OCI-LY7 (cell line): Measurements from ENCODE around the gene INAVA. TPM values are rescaled to one million over a fixed set of nuclear protein-coding genes. Genes with fewer than 3 reads are reported as not detected.

Experiments used
- BruUV-seq: library from RNA; stranded (reverse); fragments of 400-500 nt; replicated peaks from 2 replicates; lab custom pipeline; 2021; lab: Mats Ljungman, UMichigan
- CTCF ChIA-PET: fragments of 300-600 bp; sonication (Branson Sonifier 250); formaldehyde crosslinking; loops from one replicate; lab custom pipeline; 2022; ENCODE audit warnings: antibody characterized with exemption; ENCODE audit not compliant: unreplicated experiment; lab: Charles Lee
- POLR2A ChIA-PET: fragments of 300-600 bp; sonication (Branson Sonifier 250); formaldehyde crosslinking; loops from one replicate; lab custom pipeline; 2022; ENCODE audit warnings: antibody characterized with exemption; lab: Charles Lee
- DNase-seq: peaks from one replicate; pipeline ENCODE4 v3.0.0-alpha.2; 2015; ENCODE audit warnings: low spot score
- H2AFZ ChIP-seq: fragments of 200-600 bp; sonication (generic), shearing (Covaris generic); 2 replicates; pipeline ENCODE4 v1.6.1; 2014; ENCODE audit warnings: mild to moderate bottlenecking, antibody characterized with exemption, low read length, moderate library complexity
- H3K27ac ChIP-seq: fragments of 200-600 bp; sonication (generic); 2 replicates; pipeline ENCODE4 v1.5.1; 2014; ENCODE audit warnings: mixed run types, low read depth, mild to moderate bottlenecking, moderate library complexity, low read length, inconsistent platforms; ENCODE audit not compliant: poor library complexity, severe bottlenecking
- H3K36me3 ChIP-seq: fragments of 200-600 bp; sonication (generic); 2 replicates; pipeline ENCODE4 v1.6.1; 2014; ENCODE audit warnings: mild to moderate bottlenecking, antibody characterized with exemption, low read length, moderate library complexity, mixed read lengths; ENCODE audit not compliant: insufficient read depth
- H3K4me1 ChIP-seq: fragments of 200-600 bp; sonication (generic); 2 replicates; pipeline ENCODE4 v1.5.1; 2014; ENCODE audit warnings: mild to moderate bottlenecking, low read length; ENCODE audit not compliant: insufficient read depth, poor library complexity, severe bottlenecking
- H3K4me2 ChIP-seq: fragments of 200-600 bp; sonication (generic); 2 replicates; pipeline ENCODE4 v1.6.1; 2014; ENCODE audit warnings: mild to moderate bottlenecking, low read length
- H3K4me3 ChIP-seq: fragments of 200-600 bp; sonication (generic); 2 replicates; pipeline ENCODE4 v1.5.1; 2014; ENCODE audit warnings: mild to moderate bottlenecking, low read depth, low read length; ENCODE audit not compliant: poor library complexity, severe bottlenecking
- H3K79me2 ChIP-seq: fragments of 200-600 bp; sonication (generic); 2 replicates; pipeline ENCODE4 v1.6.1; 2016; ENCODE audit warnings: low read depth, mild to moderate bottlenecking, low read length, moderate library complexity, mixed read lengths; ENCODE audit not compliant: insufficient read depth
- H3K9me2 ChIP-seq: fragments of 200-600 bp; sonication (generic); 2 replicates; pipeline ENCODE4 v1.6.1; 2016; ENCODE audit warnings: mild to moderate bottlenecking, low read length, mixed read lengths; ENCODE audit not compliant: insufficient read depth
- H3K9me3 ChIP-seq: fragments of 200-600 bp; sonication (generic); 2 replicates; pipeline ENCODE4 v1.6.1; 2014; ENCODE audit warnings: mild to moderate bottlenecking, mixed run types, low read length, mixed read lengths
- H4K20me1 ChIP-seq: fragments of 200-600 bp; sonication (generic); 2 replicates; pipeline ENCODE4 v1.6.1; 2014; ENCODE audit warnings: mild to moderate bottlenecking, antibody characterized with exemption, low read length, moderate library complexity, mixed read lengths; ENCODE audit not compliant: insufficient read depth
- CTCF ChIP-seq: fragments of 200-600 bp; sonication (generic); conservative IDR thresholded peaks from 2 replicates; pipeline ENCODE4 v1.5.1; 2014; ENCODE audit warnings: mild to moderate bottlenecking, antibody characterized with exemption, low read length, moderate library complexity, mixed read lengths
- EZH2phosphoT487 ChIP-seq: fragments of 200-600 bp; sonication (generic); IDR thresholded peaks from 2 replicates; pipeline ENCODE4 v1.6.1; 2018; ENCODE audit warnings: low read depth, borderline replicate concordance, mild to moderate bottlenecking, mixed run types, antibody characterized with exemption, low read length, moderate library complexity, mixed read lengths
- intact Hi-C: fragments of 100-400 bp; cut with micrococcal nuclease; formaldehyde crosslinking; loops from one replicate; pipeline ENCODE4 v1.10.0; 2022; ENCODE audit not compliant: unreplicated experiment
- total RNA-seq, 2 experiments: library from RNA; depleted of rRNA in 1 of 2; stranded (reverse); fragments of >200 nt in 1 of 2; shearing (Covaris generic) in 1 of 2; gene quantifications; 2 replicates each; pipeline ENCODE4 v1.2.3, GENCODE V29; 2014 to 2022

The INAVA gene
- total RNA-seq, 2 experiments from 2014 or later = not detected

GRCh38 chr1:200908191-200908868 is 13.6 kb downstream of the INAVA start:
- no peak overlapping the region for H3K4me2 ChIP-seq
- H4K20me1 ChIP-seq = no peaks in the 10 kb centered on the region
- H3K27ac ChIP-seq = no peak overlapping the region
- intact Hi-C loops = no loop called here
- H3K4me1 ChIP-seq = no peaks in the 10 kb centered on the region
- no peak for TF ChIP-seq EZH2phosphoT487
- TF ChIP-seq CTCF = no peak
- ChIA-PET POLR2A (interaction anchor here (0.6 kb wide), 1 partner anchor 46 kb away, joined by 3 read pairs; no protein-coding TSS in a partner anchor), CTCF (no interaction called here)
- H3K4me3 ChIP-seq = no peak overlapping the region
- no peak for DNase-seq
- BruUV-seq = no TSS peak
- H3K9me2 ChIP-seq = no peaks in the 10 kb centered on the region
- no peak overlapping the region for H2AFZ ChIP-seq
- H3K9me3 ChIP-seq = no peaks in the 10 kb centered on the region
- no peaks in the 10 kb centered on the region for H3K36me3 ChIP-seq
- H3K79me2 ChIP-seq = no peaks in the 10 kb centered on the region

- intact Hi-C loops = no loop called here
- BruUV-seq = no TSS peak
- DNase-seq = no peak
- no peaks in the 10 kb centered on the region for H3K4me1 ChIP-seq
- H3K36me3 ChIP-seq = no peaks in the 10 kb centered on the region
- no peaks in the 10 kb centered on the region for H3K9me3 ChIP-seq
- ChIA-PET POLR2A (no interaction called here), CTCF (no interaction called here)
- H3K27ac ChIP-seq = no peak overlapping the region
- TF ChIP-seq EZH2phosphoT487 = no peak
- H3K79me2 ChIP-seq = no peaks in the 10 kb centered on the region
- H2AFZ ChIP-seq = no peak overlapping the region
- H3K4me2 ChIP-seq = no peak overlapping the region
- H3K9me2 ChIP-seq = no peaks in the 10 kb centered on the region
- H3K4me3 ChIP-seq = no peak overlapping the region
- H4K20me1 ChIP-seq = no peaks in the 10 kb centered on the region
Observed at GRCh38 chr1:200909071-200909470, 14.4 kb downstream of the INAVA start.

- BruUV-seq = no TSS peak
- ChIA-PET CTCF (no interaction called here), POLR2A (no interaction called here)
- Histone ChIP-seq H3K9me3 (no peaks in the 10 kb centered on the region), H2AFZ (no peak overlapping the region), H3K79me2 (no peaks in the 10 kb centered on the region), H4K20me1 (no peaks in the 10 kb centered on the region), H3K36me3 (no peaks in the 10 kb centered on the region), H3K27ac (no peak overlapping the region), H3K9me2 (no peaks in the 10 kb centered on the region), H3K4me2 (no peak overlapping the region), H3K4me3 (no peak overlapping the region), H3K4me1 (no peaks in the 10 kb centered on the region)
- intact Hi-C loops = no loop called here
- no peak for DNase-seq
- TF ChIP-seq EZH2phosphoT487 (no peak), CTCF (no peak)
Observed at GRCh38 chr1:200909757-200910239, 15.1 kb downstream of the INAVA start.
